Measurements from ENCODE around the gene WASF3.

DNA sequence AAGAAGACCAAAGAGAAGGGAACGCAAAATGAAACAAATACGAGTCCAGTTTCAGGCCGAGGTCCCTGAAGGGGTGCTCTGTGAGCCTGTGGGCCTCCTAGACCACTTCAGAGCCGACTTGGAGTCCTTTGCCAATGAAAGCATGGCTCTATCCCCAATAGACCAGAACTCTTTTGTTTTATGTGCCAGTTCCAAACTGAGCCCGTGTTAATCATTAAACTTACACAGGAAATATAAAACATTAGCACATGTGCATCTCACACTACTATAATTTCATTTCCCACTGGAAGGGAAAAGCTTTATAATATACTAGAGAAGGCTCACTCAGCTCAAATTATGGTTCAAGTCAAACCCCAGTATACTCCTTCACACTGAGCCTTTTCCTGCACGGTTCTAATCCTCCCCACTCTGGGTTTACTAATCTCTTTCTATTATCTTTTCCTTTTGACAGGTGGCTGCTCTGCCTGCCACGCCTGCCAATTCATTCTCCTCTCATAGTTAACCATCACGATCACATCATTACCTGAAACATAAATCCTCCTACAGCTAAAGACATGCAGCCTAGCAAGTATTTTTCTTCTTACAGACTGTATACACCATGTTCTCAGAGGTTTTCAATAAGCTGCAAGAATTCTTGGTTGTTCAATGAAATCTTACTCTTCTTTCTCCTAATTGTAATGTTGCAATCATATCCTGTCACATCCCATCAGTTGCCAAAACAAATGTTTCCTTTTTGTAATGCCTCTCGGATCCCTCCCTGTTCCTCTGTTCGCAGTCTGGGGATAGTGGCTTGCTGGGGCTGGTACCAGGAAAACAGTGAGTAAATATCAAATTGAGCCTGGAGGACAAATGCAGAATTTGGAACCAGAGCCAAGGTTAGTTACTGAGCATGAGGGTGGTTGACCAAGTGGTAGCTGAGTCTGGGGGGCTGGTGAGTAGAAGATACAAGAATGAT is 18.8 kb upstream of the WASF3 start:
- TF ChIP-seq, protein P1, sequence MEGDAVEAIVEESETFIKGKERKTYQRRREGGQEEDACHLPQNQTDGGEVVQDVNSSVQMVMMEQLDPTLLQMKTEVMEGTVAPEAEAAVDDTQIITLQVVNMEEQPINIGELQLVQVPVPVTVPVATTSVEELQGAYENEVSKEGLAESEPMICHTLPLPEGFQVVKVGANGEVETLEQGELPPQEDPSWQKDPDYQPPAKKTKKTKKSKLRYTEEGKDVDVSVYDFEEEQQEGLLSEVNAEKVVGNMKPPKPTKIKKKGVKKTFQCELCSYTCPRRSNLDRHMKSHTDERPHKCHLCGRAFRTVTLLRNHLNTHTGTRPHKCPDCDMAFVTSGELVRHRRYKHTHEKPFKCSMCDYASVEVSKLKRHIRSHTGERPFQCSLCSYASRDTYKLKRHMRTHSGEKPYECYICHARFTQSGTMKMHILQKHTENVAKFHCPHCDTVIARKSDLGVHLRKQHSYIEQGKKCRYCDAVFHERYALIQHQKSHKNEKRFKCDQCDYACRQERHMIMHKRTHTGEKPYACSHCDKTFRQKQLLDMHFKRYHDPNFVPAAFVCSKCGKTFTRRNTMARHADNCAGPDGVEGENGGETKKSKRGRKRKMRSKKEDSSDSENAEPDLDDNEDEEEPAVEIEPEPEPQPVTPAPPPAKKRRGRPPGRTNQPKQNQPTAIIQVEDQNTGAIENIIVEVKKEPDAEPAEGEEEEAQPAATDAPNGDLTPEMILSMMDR (IDR thresholded peaks at IDR 0.05; ENCODE audit: low read length): no peak
- TF ChIP-seq EZH2 (IDR thresholded peaks at IDR 0.05; ENCODE audit: borderline replicate concordance, low read length): no peak
